Breast epithelium (tissue), 3 donors: ENCODE results near the gene TSSC4.
A peak's percentile ranks its signal among the peaks of the same experiment; 100 is the strongest.

Experiments
- POLR2A ChIP-seq: fragments of 450-650 bp; IDR thresholded peaks from one replicate; pipeline ENCODE4 v1.6.1; 2016; ENCODE audit warnings: antibody characterized with exemption, mild to moderate bottlenecking, moderate library complexity
- POLR2AphosphoS5 ChIP-seq, 3 donors: sonication (generic); formaldehyde crosslinking; IDR thresholded peaks; one replicate each; pipeline ENCODE4 v1.6.1; 2017; ENCODE audit warnings: antibody characterized with exemption in 3 of 3
- TF ChIP-seq, protein P1 (sequence below), 3 donors: fragments of 450-650 bp; IDR thresholded peaks; one replicate each; pipeline ENCODE4 v1.5.1; 2016 to 2017; ENCODE audit warnings: antibody characterized with exemption in 3 of 3, mild to moderate bottlenecking in 3 of 3, moderate library complexity in 3 of 3

DNA sequence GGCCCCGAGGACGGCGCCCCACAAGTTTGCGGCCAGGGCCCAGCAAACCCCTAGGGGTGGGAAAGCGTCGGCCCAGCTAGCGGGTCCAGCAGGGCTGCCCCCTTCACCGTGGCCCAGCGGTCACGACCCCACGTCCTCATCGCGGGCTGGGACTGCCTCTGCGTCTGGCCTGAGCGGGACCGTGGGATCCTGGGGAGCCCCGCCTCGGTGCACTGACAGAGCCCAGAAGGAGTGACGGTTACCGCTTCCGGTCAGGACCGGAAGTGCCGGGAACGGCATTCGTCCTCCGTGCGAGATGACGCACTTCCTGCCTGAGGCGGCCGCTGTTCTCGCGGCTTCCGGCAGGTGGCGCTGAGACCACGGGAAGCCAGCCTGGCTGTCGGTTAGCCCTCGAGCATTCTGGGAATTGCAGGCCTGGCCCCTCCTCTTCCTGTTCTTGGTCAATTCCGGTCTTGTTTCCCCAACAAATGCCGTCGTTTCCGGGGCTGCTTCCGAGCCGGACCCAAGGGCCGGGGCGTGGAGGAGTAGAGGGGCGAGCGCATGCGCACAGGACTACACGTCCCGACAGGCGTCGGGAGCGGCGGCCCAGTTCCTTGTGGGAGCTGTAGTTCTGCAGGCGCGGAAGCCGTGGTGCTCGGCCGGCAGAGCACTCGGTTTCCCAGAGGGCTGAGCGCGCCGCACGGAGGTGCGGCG lies at the start of gene TSSC4:
- TF ChIP-seq, protein P1, sequence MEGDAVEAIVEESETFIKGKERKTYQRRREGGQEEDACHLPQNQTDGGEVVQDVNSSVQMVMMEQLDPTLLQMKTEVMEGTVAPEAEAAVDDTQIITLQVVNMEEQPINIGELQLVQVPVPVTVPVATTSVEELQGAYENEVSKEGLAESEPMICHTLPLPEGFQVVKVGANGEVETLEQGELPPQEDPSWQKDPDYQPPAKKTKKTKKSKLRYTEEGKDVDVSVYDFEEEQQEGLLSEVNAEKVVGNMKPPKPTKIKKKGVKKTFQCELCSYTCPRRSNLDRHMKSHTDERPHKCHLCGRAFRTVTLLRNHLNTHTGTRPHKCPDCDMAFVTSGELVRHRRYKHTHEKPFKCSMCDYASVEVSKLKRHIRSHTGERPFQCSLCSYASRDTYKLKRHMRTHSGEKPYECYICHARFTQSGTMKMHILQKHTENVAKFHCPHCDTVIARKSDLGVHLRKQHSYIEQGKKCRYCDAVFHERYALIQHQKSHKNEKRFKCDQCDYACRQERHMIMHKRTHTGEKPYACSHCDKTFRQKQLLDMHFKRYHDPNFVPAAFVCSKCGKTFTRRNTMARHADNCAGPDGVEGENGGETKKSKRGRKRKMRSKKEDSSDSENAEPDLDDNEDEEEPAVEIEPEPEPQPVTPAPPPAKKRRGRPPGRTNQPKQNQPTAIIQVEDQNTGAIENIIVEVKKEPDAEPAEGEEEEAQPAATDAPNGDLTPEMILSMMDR (IDR thresholded peaks at IDR 0.05) = peak; percentile 97 to 99 (median 98)
- TF ChIP-seq POLR2A (peak; percentile 89), POLR2AphosphoS5 (IDR thresholded peaks at IDR 0.05) (peak; percentile 98 to 99 (median 99))
